Stomach smooth muscle (tissue), 2 donors: Measurements from ENCODE around the gene MTMR10.

Experiments
- H3K27ac ChIP-seq: one replicate; pipeline ENCODE4 v1.7.0; 2013; ENCODE audit warnings: mild to moderate bottlenecking, low read length, inconsistent platforms
- H3K27me3 ChIP-seq, 2 donors: one replicate each; pipeline ENCODE4 v1.7.0; 2013; ENCODE audit warnings: low read length in 2 of 2; ENCODE audit not compliant: insufficient read depth in 2 of 2, control insufficient read depth in 1 of 2
- H3K36me3 ChIP-seq, 2 donors: one replicate each; pipeline ENCODE4 v1.7.0; 2013; ENCODE audit warnings: low read length in 2 of 2; ENCODE audit not compliant: control insufficient read depth in 2 of 2, insufficient read depth in 2 of 2
- H3K4me1 ChIP-seq: one replicate; pipeline ENCODE4 v1.7.0; 2013; ENCODE audit warnings: low read length; ENCODE audit not compliant: control insufficient read depth, insufficient read depth
- H3K4me3 ChIP-seq, 2 donors: one replicate each; pipeline ENCODE4 v1.7.0; 2013; ENCODE audit warnings: low read length in 2 of 2
- H3K9ac ChIP-seq, 2 donors: one replicate each; pipeline ENCODE4 v1.7.0; 2013; ENCODE audit warnings: low read length in 2 of 2, mild to moderate bottlenecking in 1 of 2
- H3K9me3 ChIP-seq, 2 donors: one replicate each; pipeline ENCODE4 v1.7.0; 2013; ENCODE audit warnings: low read length in 2 of 2; ENCODE audit not compliant: control insufficient read depth in 2 of 2
- donor health status: healthy.
- donor health status: Pancreatic carcinoma.

MTMR10 gene

GRCh38 chr15:31012455-31012854 lies 21.0 kb upstream of the MTMR10 start:
- peak overlapping the region in 1 of 2 donors; percentile 16 for H3K4me3 ChIP-seq
- no peaks in the 10 kb centered on the region for H3K4me1 ChIP-seq
- no peak overlapping the region for H3K27ac ChIP-seq
- no peaks in the 10 kb centered on the region for H3K9me3 ChIP-seq
- H3K9ac ChIP-seq = no peak overlapping the region
- no peaks in the 10 kb centered on the region for H3K36me3 ChIP-seq
- H3K27me3 ChIP-seq = no peaks in the 10 kb centered on the region

- no peak overlapping the region for H3K9ac ChIP-seq
- H3K27ac ChIP-seq = no peak overlapping the region
- no peaks in the 10 kb centered on the region for H3K4me1 ChIP-seq
- H3K4me3 ChIP-seq = no peak overlapping the region
- no peaks in the 10 kb centered on the region for H3K36me3 ChIP-seq
- no peaks in the 10 kb centered on the region for H3K27me3 ChIP-seq
- no peaks in the 10 kb centered on the region for H3K9me3 ChIP-seq
Measured at GRCh38 chr15:31010036-31010435, 18.6 kb upstream of the MTMR10 start.

- Histone ChIP-seq H3K4me3 (no peak overlapping the region), H3K36me3 (no peaks in the 10 kb centered on the region), H3K27ac (no peak overlapping the region), H3K4me1 (no peaks in the 10 kb centered on the region), H3K27me3 (no peaks in the 10 kb centered on the region), H3K9me3 (no peaks in the 10 kb centered on the region), H3K9ac (no peak overlapping the region)
Measured at GRCh38 chr15:31005660-31006059, 14.2 kb upstream of the MTMR10 start.

- H3K9me3 ChIP-seq = no peaks in the 10 kb centered on the region
- no peak overlapping the region for H3K4me3 ChIP-seq
- H3K9ac ChIP-seq = no peak overlapping the region
- no peak overlapping the region for H3K27ac ChIP-seq
- H3K36me3 ChIP-seq = no peaks in the 10 kb centered on the region
- H3K27me3 ChIP-seq = no peaks in the 10 kb centered on the region
- H3K4me1 ChIP-seq = no peaks in the 10 kb centered on the region
Measured at GRCh38 chr15:31004220-31004733, 12.8 kb upstream of the MTMR10 start.

GRCh38 chr15:31001702-31002101 lies 10.3 kb upstream of the MTMR10 start:
- Histone ChIP-seq H3K4me3 (no peak overlapping the region), H3K27ac (no peak overlapping the region), H3K9me3 (peaks cover 3 to 5% of the 10 kb centered on the region in 2 donors), H3K4me1 (no peaks in the 10 kb centered on the region), H3K36me3 (no peaks in the 10 kb centered on the region), H3K9ac (no peak overlapping the region), H3K27me3 (no peaks in the 10 kb centered on the region)

- Histone ChIP-seq H3K27ac (no peak overlapping the region), H3K4me1 (no peaks in the 10 kb centered on the region), H3K27me3 (no peaks in the 10 kb centered on the region), H3K9ac (no peak overlapping the region), H3K36me3 (no peaks in the 10 kb centered on the region), H3K9me3 (peaks cover 3 to 5% of the 10 kb centered on the region in 2 donors), H3K4me3 (no peak overlapping the region)
Measured at GRCh38 chr15:30999729-31000128, 8.3 kb upstream of the MTMR10 start.

- Histone ChIP-seq H3K9me3 (peaks cover 3 to 5% of the 10 kb centered on the region in 2 donors), H3K27me3 (no peaks in the 10 kb centered on the region), H3K4me1 (no peaks in the 10 kb centered on the region), H3K9ac (no peak overlapping the region), H3K4me3 (no peak overlapping the region), H3K27ac (no peak overlapping the region), H3K36me3 (no peaks in the 10 kb centered on the region)
Measured at GRCh38 chr15:30997270-30997669, 5.8 kb upstream of the MTMR10 start.

GRCh38 chr15:30992249-30992864 lies 929 bp upstream of the MTMR10 start:
- Histone ChIP-seq H3K4me3 (peak overlapping the region; percentile 93 to 95), H3K9me3 (no peaks in the 10 kb centered on the region), H3K36me3 (peaks cover 0 to 4% of the 10 kb centered on the region in 2 donors), H3K9ac (peak overlapping the region; percentile 92), H3K27me3 (no peaks in the 10 kb centered on the region), H3K4me1 (peaks cover 4% of the 10 kb centered on the region), H3K27ac (peak overlapping the region; percentile 64)

GRCh38 chr15:30990446-30991254 lies 778 bp downstream of the MTMR10 start:
- Histone ChIP-seq H3K4me1 (peaks cover 6% of the 10 kb centered on the region), H3K27me3 (no peaks in the 10 kb centered on the region), H3K9me3 (no peaks in the 10 kb centered on the region), H3K4me3 (peak overlapping the region; percentile 93 to 95), H3K27ac (peak overlapping the region; percentile 64), H3K9ac (peak overlapping the region; percentile 91 to 92), H3K36me3 (peaks cover 5 to 8% of the 10 kb centered on the region in 2 donors)

GRCh38 chr15:30990036-30990435 lies 1.4 kb downstream of the MTMR10 start:
- H3K4me1 ChIP-seq = peaks cover 12% of the 10 kb centered on the region
- no peaks in the 10 kb centered on the region for H3K27me3 ChIP-seq
- H3K9me3 ChIP-seq = no peaks in the 10 kb centered on the region
- H3K9ac ChIP-seq = peak overlapping the region; percentile 31 to 92
- peak overlapping the region; percentile 93 to 95 for H3K4me3 ChIP-seq
- H3K27ac ChIP-seq = no peak overlapping the region
- peaks cover 5 to 11% of the 10 kb centered on the region in 2 donors for H3K36me3 ChIP-seq
